Naive thymus-derived CD8-positive, alpha-beta T cell (primary cell): ENCODE measurements around the gene FBXO41. TPM values are rescaled to one million over a fixed set of nuclear protein-coding genes. Genes with fewer than 3 reads are reported as not detected.

Experiments used
- ATAC-seq, 2 donors: fragments of 150-1000 bp; cut with Tn5 transposase in 1 of 2; sonication (Bioruptor Pico), chemical (Tn5 transposase) in 1 of 2; 1 replicate in 1 of 2; 2 replicates in 1 of 2; pipeline ENCODE4 v1.10.0; 2021; ENCODE audit warnings: mild to moderate bottlenecking in 2 of 2, moderate library complexity in 2 of 2
- POLR2A ChIA-PET: fragments of 350-600 bp; sonication (Branson Sonifier 250); formaldehyde crosslinking; loops from one replicate; lab custom pipeline; 2021; ENCODE audit warnings: antibody characterized with exemption; lab: Charles Lee
- DNase-seq, 10 donors: peaks; one replicate each; pipeline versions ENCODE4 v3.0.0 to v3.0.0-alpha.2; 2020 to 2022
- H3K27ac Mint-ChIP-seq, 10 donors: one replicate each; pipeline ENCODE4 v1.8.0; 2020 to 2022; ENCODE audit warnings: mild to moderate bottlenecking in 10 of 10, mixed read lengths in 10 of 10, moderate library complexity in 4 of 10, inconsistent platforms in 1 of 10
- H3K27me3 Mint-ChIP-seq, 5 donors: one replicate each; pipeline ENCODE4 v1.8.0; 2021 to 2022; ENCODE audit warnings: mixed read lengths in 5 of 5
- H3K36me3 Mint-ChIP-seq, 3 donors: one replicate each; pipeline ENCODE4 v1.8.0; 2020 to 2022; ENCODE audit warnings: mixed read lengths in 3 of 3, mild to moderate bottlenecking in 2 of 3, inconsistent platforms in 1 of 3
- H3K4me1 Mint-ChIP-seq, 4 donors: one replicate each; pipeline ENCODE4 v1.8.0; 2021 to 2022; ENCODE audit warnings: mixed read lengths in 4 of 4
- H3K4me3 Mint-ChIP-seq, 10 donors: one replicate each; pipeline ENCODE4 v1.8.0; 2020 to 2022; ENCODE audit warnings: mild to moderate bottlenecking in 10 of 10, mixed read lengths in 10 of 10, moderate library complexity in 6 of 10, inconsistent platforms in 1 of 10
- H3K9me3 Mint-ChIP-seq, 9 donors: one replicate each; pipeline ENCODE4 v1.8.0; 2020 to 2022; ENCODE audit warnings: mixed read lengths in 9 of 9, mild to moderate bottlenecking in 3 of 9, inconsistent platforms in 1 of 9, moderate library complexity in 1 of 9
- polyA plus RNA-seq, 3 donors: library from polyadenylated mRNA; unstranded; fragments of 300-500 nt; fragmentation: Illumina TruSeq; gene quantifications; one replicate each; pipeline ENCODE4 v1.2.3, GENCODE V29; 2021
- total RNA-seq, 8 experiments: library from RNA in 2 of 8; stranded (reverse) in 2 of 8; gene quantifications; one replicate each; pipeline ENCODE4 v1.2.3 and lab custom pipeline; 2021 to 2026

Gene FBXO41
- total and polyA plus RNA-seq, 5 experiments from 2014 or later = 1.0 to 28.0 (median 2.7) TPM

- Mint-ChIP-seq H3K4me1 (peaks cover 17 to 35% (median 30%) of the 10 kb centered on the region in 4 donors), H3K4me3 (peak overlapping the region; percentile 51 to 95 (median 80)), H3K9me3 (no peaks in the 10 kb centered on the region), H3K27me3 (peaks cover 5 to 24% (median 10%) of the 10 kb centered on the region in 5 donors), H3K36me3 (no peaks in the 10 kb centered on the region), H3K27ac (peak overlapping the region in 9 of 10 donors; percentile 19 to 84 (median 64))
- DNase-seq (peak in 3 of 10 donors; percentile 16 to 23 (median 19)), ATAC-seq (peak; percentile 17 to 48)
- POLR2A ChIA-PET = interaction anchor here (0.6 to 2.4 kb wide), 6 partner anchors 8 to 893 kb away, joined by 3 to 30 read pairs (median 8); partner anchors contain the start of genes ALMS1, CCT7, EGR4 and MOB1A
Observed at GRCh38 chr2:73285159-73285739, 971 bp upstream of the FBXO41 start.

DNA sequence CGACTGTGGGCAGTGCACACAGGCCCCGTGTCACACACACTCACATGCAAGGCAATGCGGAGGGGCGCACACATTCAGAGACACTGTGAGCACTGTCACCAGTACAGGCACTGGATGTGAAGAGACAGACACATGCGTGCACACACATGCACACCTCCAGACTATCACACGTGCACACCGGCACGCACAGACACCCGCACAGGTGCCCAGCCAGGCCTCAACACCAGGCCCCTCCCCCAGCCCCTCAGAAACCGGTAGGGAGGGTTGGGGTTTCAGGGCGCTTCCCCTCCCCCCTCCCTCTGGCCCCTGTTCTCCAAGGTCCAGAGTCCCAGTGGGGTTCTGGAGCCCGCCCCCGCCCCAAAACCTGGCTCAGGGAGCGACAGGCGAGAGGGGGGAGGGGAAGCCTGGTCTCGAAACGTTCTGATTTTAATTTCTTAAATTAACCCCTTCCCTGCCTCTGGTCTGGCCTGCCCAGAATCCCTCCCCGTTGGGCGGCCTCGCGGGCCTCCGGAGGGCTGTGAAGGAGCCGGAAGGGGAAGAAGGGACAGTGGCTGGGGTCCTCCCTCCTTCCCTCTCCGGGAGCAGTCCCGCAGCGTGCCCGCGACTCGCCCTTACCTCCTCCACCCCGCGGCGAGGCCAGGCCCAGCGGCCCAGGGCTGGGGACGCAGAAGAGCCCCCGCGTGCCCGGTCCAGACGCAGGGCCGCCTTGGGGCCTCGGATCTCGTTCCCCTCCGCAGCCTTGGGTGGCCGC is 558 bp downstream of the FBXO41 start:
- DNase-seq (peak in 4 of 10 donors; percentile 13 to 24 (median 18)), ATAC-seq (peak; percentile 27 to 43)
- Mint-ChIP-seq H3K4me1 (peaks cover 27 to 42% (median 32%) of the 10 kb centered on the region in 4 donors), H3K9me3 (no peaks in the 10 kb centered on the region), H3K27me3 (peaks cover 0 to 9% (median 5%) of the 10 kb centered on the region in 5 donors), H3K4me3 (peak overlapping the region; percentile 60 to 95 (median 89)), H3K36me3 (peaks cover 0 to 6% (median 0%) of the 10 kb centered on the region in 3 donors), H3K27ac (peak overlapping the region in 9 of 10 donors; percentile 50 to 93 (median 83))
- POLR2A ChIA-PET = interaction anchor here (0.6 to 2.4 kb wide), 6 partner anchors 10 to 454 kb away, joined by 3 to 30 read pairs (median 8); partner anchors contain the start of genes ALMS1, CCT7, EGR4 and PRADC1

DNA sequence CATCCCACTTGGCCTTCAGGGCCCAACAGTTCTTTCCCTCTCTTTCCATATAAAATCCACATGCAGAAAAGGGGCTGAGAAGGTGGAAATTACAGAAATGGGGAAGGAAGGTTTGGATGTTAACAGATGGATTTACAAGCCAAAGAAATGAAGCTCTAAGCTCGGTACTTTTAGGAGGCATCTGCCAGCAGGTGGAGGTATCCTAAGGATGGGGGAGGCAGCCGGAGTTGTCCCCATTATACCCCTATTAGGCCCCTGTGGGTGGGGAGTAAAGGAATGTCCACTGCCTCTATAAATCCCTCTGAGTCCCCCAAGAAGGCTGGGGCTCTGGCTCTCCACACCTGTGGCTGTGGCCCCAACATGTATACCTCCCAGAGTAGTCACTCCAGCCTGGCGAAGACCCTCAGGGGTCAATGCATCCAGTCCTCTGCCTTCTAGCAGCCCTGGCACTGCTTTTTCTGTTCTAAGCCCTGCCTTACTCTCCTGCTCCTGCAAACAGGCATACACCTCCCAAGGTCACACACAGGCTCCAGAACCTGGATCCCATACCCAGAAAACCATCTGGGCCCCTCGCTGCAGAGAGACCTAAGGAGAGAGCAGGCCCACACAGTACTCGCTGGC is 1.2 kb downstream of the FBXO41 start:
- peaks cover 28 to 47% (median 34%) of the 10 kb centered on the region in 4 donors for H3K4me1 Mint-ChIP-seq
- peaks cover 0 to 6% (median under 1%) of the 10 kb centered on the region in 3 donors for H3K36me3 Mint-ChIP-seq
- no peaks in the 10 kb centered on the region for H3K9me3 Mint-ChIP-seq
- DNase-seq (no peak), ATAC-seq (no peak)
- peak overlapping the region in 9 of 10 donors; percentile 50 to 93 (median 83) for H3K27ac Mint-ChIP-seq
- H3K4me3 Mint-ChIP-seq = peak overlapping the region; percentile 60 to 95 (median 89)
- POLR2A ChIA-PET = interaction anchor here (0.8 kb wide), 1 partner anchor 12 kb away, joined by 3 read pairs; no protein-coding TSS in a partner anchor
- H3K27me3 Mint-ChIP-seq = peaks cover 0 to 2% (median 0%) of the 10 kb centered on the region in 5 donors

DNA sequence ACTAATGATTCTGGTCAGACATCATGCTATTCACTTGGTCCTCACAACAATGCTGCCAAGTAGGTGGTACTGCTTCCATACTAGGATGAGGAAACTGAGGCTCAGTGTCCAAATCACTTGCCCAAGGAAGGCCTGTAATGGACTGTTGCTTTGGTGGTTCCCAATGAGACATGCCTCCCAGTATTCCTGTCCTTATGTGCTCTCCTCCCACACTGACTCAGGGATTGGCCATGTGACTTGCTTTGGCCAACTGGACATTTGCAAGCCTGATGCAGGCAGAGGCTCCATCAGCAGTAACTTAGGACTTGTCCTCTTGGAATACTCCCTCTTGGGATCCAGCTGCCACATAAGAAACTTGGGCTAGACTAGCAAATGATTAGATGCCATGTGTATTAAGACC is 3.0 kb downstream of the FBXO41 start:
- ATAC-seq = no peak
- DNase-seq = no peak
- POLR2A ChIA-PET = no interaction called here
- peaks cover 0 to 15% (median 3%) of the 10 kb centered on the region in 3 donors for H3K36me3 Mint-ChIP-seq
- no peaks in the 10 kb centered on the region for H3K27me3 Mint-ChIP-seq
- no peaks in the 10 kb centered on the region for H3K9me3 Mint-ChIP-seq
- peaks cover 28 to 47% (median 36%) of the 10 kb centered on the region in 4 donors for H3K4me1 Mint-ChIP-seq
- peak overlapping the region in 2 of 10 donors; percentile 4 to 54 for H3K27ac Mint-ChIP-seq
- peak overlapping the region in 1 of 10 donors; percentile 10 for H3K4me3 Mint-ChIP-seq

DNA sequence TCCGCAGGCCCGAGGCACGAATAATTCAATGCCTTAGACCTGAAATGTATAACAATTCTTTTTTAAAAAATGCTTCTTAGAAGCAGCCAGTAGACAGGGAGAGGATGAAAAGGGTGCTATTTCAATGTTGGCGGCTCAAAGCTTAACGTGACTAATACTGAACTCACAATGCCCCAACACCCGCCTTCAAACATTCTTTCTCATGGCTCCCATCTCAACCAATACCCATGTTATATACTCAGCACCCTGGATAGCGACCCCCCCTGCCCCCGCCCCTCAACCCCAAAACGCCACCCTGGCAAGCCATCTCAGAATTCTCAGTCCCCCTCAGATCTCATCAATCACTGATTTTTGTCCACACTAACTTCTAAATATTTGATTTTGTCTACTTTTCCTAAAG is 4.4 kb downstream of the FBXO41 start:
- ATAC-seq (no peak), DNase-seq (no peak)
- Mint-ChIP-seq H3K27ac (no peak overlapping the region), H3K4me3 (no peak overlapping the region), H3K4me1 (peaks cover 15 to 34% (median 28%) of the 10 kb centered on the region in 4 donors), H3K9me3 (no peaks in the 10 kb centered on the region), H3K27me3 (no peaks in the 10 kb centered on the region), H3K36me3 (peaks cover 0 to 16% (median 3%) of the 10 kb centered on the region in 3 donors)
- POLR2A ChIA-PET = no interaction called here

DNA sequence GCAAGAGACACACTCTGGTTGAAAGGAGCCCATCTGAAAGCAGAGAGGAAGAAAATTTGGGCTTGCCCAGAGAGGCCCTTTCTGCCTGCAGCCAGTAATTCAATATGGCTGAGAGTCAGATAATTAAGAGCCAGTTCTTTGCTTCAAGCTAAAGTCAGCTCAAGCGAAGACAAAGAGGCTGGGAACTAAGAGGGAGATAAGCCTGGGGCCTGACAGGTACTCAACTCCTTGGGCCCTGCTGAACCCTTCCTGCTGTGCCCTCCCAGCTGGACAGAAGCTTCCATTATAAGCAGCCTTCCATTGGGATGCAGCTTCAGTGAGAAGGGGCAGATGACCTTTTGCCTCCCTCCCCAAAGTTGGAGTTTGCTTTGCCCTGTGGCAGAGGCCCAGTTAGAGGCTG is 12.0 kb downstream of the FBXO41 start:
- Mint-ChIP-seq H3K4me3 (no peak overlapping the region), H3K4me1 (peaks cover 16 to 28% (median 26%) of the 10 kb centered on the region in 4 donors), H3K27ac (peak overlapping the region in 2 of 10 donors; percentile 25 to 38), H3K9me3 (no peaks in the 10 kb centered on the region), H3K27me3 (peaks cover 0 to 1% (median 0%) of the 10 kb centered on the region in 5 donors), H3K36me3 (peaks cover 0 to 15% (median 3%) of the 10 kb centered on the region in 3 donors)
- DNase-seq = no peak
- no peak for ATAC-seq
- POLR2A ChIA-PET = no interaction called here

- Mint-ChIP-seq H3K4me3 (peak overlapping the region; percentile 56 to 77 (median 64)), H3K27me3 (peaks cover 0 to 1% (median 0%) of the 10 kb centered on the region in 5 donors), H3K4me1 (peaks cover 22 to 34% (median 31%) of the 10 kb centered on the region in 4 donors), H3K36me3 (peaks cover 0 to 15% (median 3%) of the 10 kb centered on the region in 3 donors), H3K9me3 (no peaks in the 10 kb centered on the region), H3K27ac (peak overlapping the region in 8 of 10 donors; percentile 20 to 89 (median 50))
- POLR2A ChIA-PET = interaction anchor here (1.8 kb wide), 1 partner anchor 35 kb away, joined by 16 read pairs; the partner anchor contains the start of gene CCT7
- no peak for ATAC-seq
- no peak for DNase-seq
Observed at GRCh38 chr2:73269686-73270465, 14.4 kb downstream of the FBXO41 start.

- POLR2A ChIA-PET = interaction anchor here (1.0 to 1.8 kb wide), 3 partner anchors 16 to 34 kb away, joined by 4 to 16 read pairs (median 7); partner anchors contain the start of genes CCT7 and FBXO41
Observed at GRCh38 chr2:73268830-73269685, 15.2 kb downstream of the FBXO41 start.

DNA sequence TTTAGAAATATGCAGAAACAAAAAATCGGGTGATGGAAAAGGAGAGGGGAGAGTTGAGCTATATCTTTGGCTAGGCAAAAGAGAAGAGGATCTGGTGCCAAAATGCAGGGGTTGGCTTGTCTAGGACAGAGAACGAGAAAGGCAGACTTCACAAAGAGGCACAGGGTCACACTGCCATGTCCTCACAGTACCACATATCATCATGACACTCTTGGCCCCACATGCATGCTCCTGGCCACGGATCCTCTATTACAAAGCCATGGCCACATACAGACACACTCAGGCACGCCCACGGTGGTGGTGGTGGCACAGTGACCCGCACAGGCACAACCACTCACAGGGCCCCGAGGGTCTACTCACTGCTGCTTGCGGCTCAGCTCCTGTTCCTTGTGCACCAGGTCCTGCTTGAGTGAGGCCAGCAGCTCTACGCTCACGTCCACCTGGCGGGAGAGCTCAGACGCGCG is 15.9 kb downstream of the FBXO41 start:
- DNase-seq (no peak), ATAC-seq (no peak)
- POLR2A ChIA-PET = interaction anchor here (1.0 to 1.8 kb wide), 3 partner anchors 16 to 34 kb away, joined by 4 to 16 read pairs (median 7); partner anchors contain the start of genes CCT7 and FBXO41
- Mint-ChIP-seq H3K36me3 (peaks cover 0 to 14% (median 1%) of the 10 kb centered on the region in 3 donors), H3K4me1 (peaks cover 22 to 34% (median 28%) of the 10 kb centered on the region in 4 donors), H3K27ac (peak overlapping the region in 8 of 10 donors; percentile 0 to 81 (median 72)), H3K27me3 (peaks cover 0 to 1% (median 0%) of the 10 kb centered on the region in 5 donors), H3K9me3 (no peaks in the 10 kb centered on the region), H3K4me3 (peak overlapping the region; percentile 16 to 78 (median 66))

More at GRCh38 chr2:73268830-73269685, 15.2 kb downstream of the FBXO41 start:
- H3K4me1 Mint-ChIP-seq = peaks cover 22 to 34% (median 30%) of the 10 kb centered on the region in 4 donors
- DNase-seq = peak; percentile 40 to 91 (median 70)
- peak; percentile 95 to 96 for ATAC-seq
- peak overlapping the region in 9 of 10 donors; percentile 15 to 76 (median 58) for H3K4me3 Mint-ChIP-seq
- peaks cover 0 to 1% (median 0%) of the 10 kb centered on the region in 5 donors for H3K27me3 Mint-ChIP-seq
- H3K36me3 Mint-ChIP-seq = peaks cover 0 to 14% (median under 1%) of the 10 kb centered on the region in 3 donors
- no peaks in the 10 kb centered on the region for H3K9me3 Mint-ChIP-seq
- peak overlapping the region in 1 of 10 donors; percentile 77 for H3K27ac Mint-ChIP-seq

GRCh38 chr2:73267008-73267407 is 17.3 kb downstream of the FBXO41 start:
- no peak for DNase-seq
- H3K4me3 Mint-ChIP-seq = peak overlapping the region in 3 of 10 donors; percentile 1 to 31 (median 20)
- no peaks in the 10 kb centered on the region for H3K9me3 Mint-ChIP-seq
- no peak for ATAC-seq
- peaks cover 0 to 1% (median 0%) of the 10 kb centered on the region in 5 donors for H3K27me3 Mint-ChIP-seq
- peak overlapping the region in 1 of 10 donors; percentile 2 for H3K27ac Mint-ChIP-seq
- POLR2A ChIA-PET = no interaction called here
- peaks cover 0 to 19% (median 2%) of the 10 kb centered on the region in 3 donors for H3K36me3 Mint-ChIP-seq
- peaks cover 22 to 34% (median 28%) of the 10 kb centered on the region in 4 donors for H3K4me1 Mint-ChIP-seq
